H1 (cell line): Measurements from ENCODE around the gene ADD1. TPM values are rescaled to one million over a fixed set of nuclear protein-coding genes. Genes with fewer than 3 reads are reported as not detected.
A peak's percentile ranks its signal among the peaks of the same experiment; 100 is the strongest.

ENCODE experiments used
- CTCF ChIA-PET: fragments of 300-600 bp; sonication (Branson Sonifier 250); formaldehyde crosslinking; loops from one replicate; lab custom pipeline; 2021; ENCODE audit not compliant: partially characterized antibody; lab: Charles Lee
- POLR2A ChIA-PET: fragments of 300-600 bp; sonication (Branson Sonifier 250); formaldehyde crosslinking; loops from one replicate; lab custom pipeline; 2021; ENCODE audit warnings: inconsistent platforms; ENCODE audit not compliant: partially characterized antibody; lab: Charles Lee
- DNase-seq, 2 experiments: peaks; one replicate each; pipeline versions ENCODE4 v3.0.0 to v3.0.0-alpha.2; 2010 to 2022; ENCODE audit warnings: low spot score in 2 of 2, low read depth in 1 of 2, mixed read lengths in 1 of 2
- FAIRE-seq: peaks from 2 replicates; lab custom pipeline; 2011; peaks lifted over from hg19 to GRCh38; lab: Jason Lieb, UNC
- H2AFZ ChIP-seq: 2 replicates; pipeline ENCODE4 v1.8.1; 2012; ENCODE audit warnings: low read length, inconsistent platforms
- H2AK5ac ChIP-seq: 2 replicates; pipeline ENCODE4 v1.6.1; 2013; ENCODE audit warnings: low read depth, low read length
- H2BK120ac ChIP-seq: replicated peaks from 2 replicates; pipeline ENCODE3; 2013; ENCODE audit warnings: low read depth, low read length, inconsistent platforms
- H2BK12ac ChIP-seq: 2 replicates; pipeline ENCODE4 v1.6.1; 2013; ENCODE audit warnings: low read depth, low read length
- H2BK15ac ChIP-seq: 2 replicates; pipeline ENCODE4 v1.6.1; 2013; ENCODE audit warnings: low read length
- H2BK20ac ChIP-seq: 2 replicates; pipeline ENCODE4 v1.6.1; 2013; ENCODE audit warnings: low read length
- H2BK5ac ChIP-seq: 2 replicates; pipeline ENCODE4 v1.6.1; 2013; ENCODE audit warnings: low read depth, low read length
- H3K14ac ChIP-seq: 2 replicates; pipeline ENCODE4 v1.6.1; 2013; ENCODE audit warnings: inconsistent platforms; ENCODE audit not compliant: insufficient read length
- H3K18ac ChIP-seq: 2 replicates; pipeline ENCODE4 v1.6.1; 2013; ENCODE audit warnings: low read length; ENCODE audit errors: extremely low read depth
- H3K23ac ChIP-seq: 2 replicates; pipeline ENCODE4 v1.6.1; 2013; ENCODE audit warnings: inconsistent platforms; ENCODE audit not compliant: insufficient read length
- H3K23me2 ChIP-seq: 2 replicates; pipeline ENCODE4 v1.6.1; 2013; ENCODE audit warnings: low read depth, low read length
- H3K27ac ChIP-seq: 2 replicates; pipeline ENCODE4 v1.6.1; 2011; ENCODE audit warnings: low read depth, low read length, inconsistent platforms
- H3K27me3 ChIP-seq, 4 experiments: replicated peaks in 1 of 4; 1 replicate in 1 of 4; 2 replicates in 3 of 4; pipeline versions ENCODE4 v1.6.1 to v1.8.1; 2011 to 2013; ENCODE audit warnings: low read length in 3 of 4, mild to moderate bottlenecking in 3 of 4, inconsistent platforms in 2 of 4, mixed read lengths in 2 of 4, moderate library complexity in 1 of 4; ENCODE audit not compliant: control insufficient read depth in 3 of 4, insufficient read depth in 3 of 4; ENCODE audit errors: extremely low read depth in 1 of 4
- H3K36me3 ChIP-seq, 4 experiments: 2 replicates each; pipeline versions ENCODE4 v1.6.1 to v1.8.1; 2011 to 2013; ENCODE audit warnings: mild to moderate bottlenecking in 4 of 4, low read length in 3 of 4, moderate library complexity in 2 of 4, control low read depth in 1 of 4, inconsistent platforms in 1 of 4; ENCODE audit not compliant: insufficient read depth in 4 of 4, control insufficient read depth in 2 of 4
- H3K4ac ChIP-seq: replicated peaks from 2 replicates; pipeline ENCODE3; 2013; ENCODE audit warnings: low read length, low read depth, mixed read lengths, inconsistent platforms; ENCODE audit not compliant: insufficient read length
- H3K4me1 ChIP-seq, 4 experiments: replicated peaks in 1 of 4; 1 replicate in 1 of 4; 2 replicates in 3 of 4; pipeline versions ENCODE4 v1.6.1 to v1.8.1; 2011 to 2013; ENCODE audit warnings: low read length in 3 of 4, inconsistent platforms in 2 of 4, mixed read lengths in 1 of 4; ENCODE audit not compliant: insufficient read depth in 4 of 4, control insufficient read depth in 3 of 4
- H3K4me2 ChIP-seq, 2 experiments: 2 replicates each; pipeline versions ENCODE4 v1.6.1 to v1.8.1; 2011 to 2013; ENCODE audit warnings: low read depth in 2 of 2, low read length in 2 of 2, control low read depth in 1 of 2, inconsistent platforms in 1 of 2, mild to moderate bottlenecking in 1 of 2; ENCODE audit not compliant: insufficient read depth in 1 of 2
- H3K4me3 ChIP-seq, 4 experiments: fragments of 200-600, 300-600 bp in 1 of 4; sonication (generic), shearing (Covaris generic), sonication (Bioruptor Twin) in 1 of 4; 2 replicates each; pipeline versions ENCODE4 v1.5.1 to v1.8.1; 2011 to 2016; ENCODE audit warnings: low read length in 4 of 4, low read depth in 3 of 4, control low read depth in 2 of 4, inconsistent platforms in 2 of 4, mild to moderate bottlenecking in 2 of 4, mixed read lengths in 1 of 4, moderate library complexity in 1 of 4; ENCODE audit not compliant: insufficient read depth in 2 of 4; ENCODE audit errors: extremely low read depth in 1 of 4
- H3K56ac ChIP-seq: replicated peaks from 2 replicates; pipeline ENCODE3; 2013; ENCODE audit warnings: low read depth, mild to moderate bottlenecking, mixed read lengths, low read length, inconsistent platforms; ENCODE audit not compliant: insufficient read length
- H3K79me1 ChIP-seq: 2 replicates; pipeline ENCODE4 v1.6.1; 2013; ENCODE audit warnings: low read depth, low read length, control low read depth
- H3K79me2 ChIP-seq, 2 experiments: 2 replicates each; pipeline versions ENCODE4 v1.6.1 to v1.8.1; 2012 to 2013; ENCODE audit warnings: low read length in 2 of 2, mild to moderate bottlenecking in 2 of 2, inconsistent platforms in 1 of 2; ENCODE audit not compliant: insufficient read depth in 2 of 2, control insufficient read depth in 1 of 2
- H3K9ac ChIP-seq, 4 experiments: replicated peaks in 1 of 4; 1 replicate in 1 of 4; 2 replicates in 3 of 4; pipeline versions ENCODE4 v1.6.1 to v1.8.1; 2011 to 2013; ENCODE audit warnings: low read depth in 3 of 4, low read length in 3 of 4, control low read depth in 2 of 4, mild to moderate bottlenecking in 2 of 4, moderate library complexity in 2 of 4, inconsistent platforms in 1 of 4; ENCODE audit errors: extremely low read depth in 1 of 4
- H3K9me3 ChIP-seq, 2 experiments: 2 replicates each; pipeline versions ENCODE4 v1.6.1 to v1.8.1; 2012 to 2013; ENCODE audit warnings: mild to moderate bottlenecking in 2 of 2, moderate library complexity in 2 of 2, control low read depth in 1 of 2, inconsistent platforms in 1 of 2, low read depth in 1 of 2, low read length in 1 of 2, mixed read lengths in 1 of 2; ENCODE audit not compliant: insufficient read depth in 2 of 2
- H4K20me1 ChIP-seq, 2 experiments: replicated peaks in 1 of 2; 2 replicates each; pipeline versions ENCODE3 to v1.8.1; 2011 to 2013; ENCODE audit warnings: inconsistent platforms in 2 of 2, low read length in 2 of 2, mild to moderate bottlenecking in 1 of 2; ENCODE audit not compliant: insufficient read depth in 2 of 2, control insufficient read depth in 1 of 2
- H4K5ac ChIP-seq: 2 replicates; pipeline ENCODE4 v1.6.1; 2013; ENCODE audit warnings: low read length, low read depth, mixed read lengths, inconsistent platforms; ENCODE audit not compliant: insufficient read length
- H4K8ac ChIP-seq: 2 replicates; pipeline ENCODE4 v1.8.0; 2013; ENCODE audit warnings: mild to moderate bottlenecking, moderate library complexity, low read length, inconsistent platforms; ENCODE audit not compliant: insufficient read depth; ENCODE audit errors: extremely low read depth
- H4K91ac ChIP-seq: replicated peaks from 2 replicates; pipeline ENCODE3; 2013; ENCODE audit warnings: low read length, mixed read lengths, inconsistent platforms; ENCODE audit not compliant: insufficient read length
- CTBP2 ChIP-seq: IDR thresholded peaks from 2 replicates; pipeline ENCODE4 v1.7.0; 2011; ENCODE audit warnings: borderline replicate concordance, mild to moderate bottlenecking, moderate library complexity, mixed read lengths, low read length; ENCODE audit not compliant: insufficient read depth, insufficient read length
- POLR2A ChIP-seq, 2 experiments: IDR thresholded peaks; 1 replicate in 1 of 2; 2 replicates in 1 of 2; pipeline ENCODE4 v1.6.1; 2011; ENCODE audit warnings: low read depth in 2 of 2, low read length in 2 of 2, mild to moderate bottlenecking in 2 of 2; ENCODE audit errors: control extremely low read depth in 1 of 2
- WGBS, 2 experiments: shearing (Covaris generic) in 1 of 2; methylation state at CpG; one replicate each; pipeline versions ENCODE4 v1.1.6 to v1.1.7; 2013 to 2015; ENCODE audit warnings: low lambda C conversion rate in 2 of 2, mixed read lengths in 2 of 2, inconsistent platforms in 1 of 2, low coverage in 1 of 2, missing lambda C conversion rate in 1 of 2; ENCODE audit not compliant: insufficient replicate concordance in 2 of 2, insufficient coverage in 1 of 2, insufficient read length in 1 of 2; ENCODE audit errors: extremely low coverage in 1 of 2, missing lambda C conversion rate in 1 of 2; 5-methylcytosine and 5-hydroxymethylcytosine counted together
- polyA plus RNA-seq, 7 experiments: library from polyadenylated mRNA; depleted of rRNA in 3 of 7; stranded (reverse) in 5 of 7; unstranded in 2 of 7; fragments of >200 nt in 5 of 7; fragments of 200-250 nt in 2 of 7; gene quantifications; 1 replicate in 5 of 7; 2 replicates in 1 of 7; 4 replicates in 1 of 7; pipeline versions ENCODE4 v1.2.1 to v1.2.3, GENCODE V29; 2011 to 2013; ENCODE audit warnings: missing spikeins in 2 of 7, mixed read lengths in 2 of 7
- total RNA-seq: library from RNA; stranded (reverse); fragmentation: NEBNext Ultra II Directional; extraction: Animal tissue kit (Norgen Biotek cat#: 25700); gene quantifications from 2 replicates; pipeline ENCODE4 v1.2.1, GENCODE V29; 2021
- TF ChIP-seq, protein P1 (sequence below): IDR thresholded peaks from 2 replicates; pipeline ENCODE4 v1.6.1; 2011; ENCODE audit warnings: low read length, improper control_type of control experiment

ADD1 gene
- total and polyA plus RNA-seq, 2 of the 8 experiments (the other 6 are each of a cell fraction or from before 2014, with no cell fraction given), result 113 to 143 TPM

GRCh38 chr4:2943364-2944090, 99.9 kb downstream of the ADD1 start:
- no peak overlapping the region for H4K8ac ChIP-seq
- H4K5ac ChIP-seq, result no peak overlapping the region
- no peak overlapping the region for H2BK15ac ChIP-seq
- no peaks in the 10 kb centered on the region for H3K4me1 ChIP-seq
- H3K36me3 ChIP-seq, result peaks cover 59 to 87% (median 84%) of the 10 kb centered on the region in 4 experiments
- no peak for DNase-seq
- no peak for FAIRE-seq
- H2BK5ac ChIP-seq, result no peak overlapping the region
- POLR2A ChIA-PET, result interaction anchor here (0.9 to 3.3 kb wide), 7 partner anchors 8 to 271 kb away, joined by 3 to 19 read pairs (median 3); no protein-coding TSS in a partner anchor
- H3K14ac ChIP-seq, result no peak overlapping the region
- H2BK120ac ChIP-seq, result no peak overlapping the region
- CTCF ChIA-PET, result interaction anchor here (0.6 to 2.5 kb wide), 6 partner anchors 11 to 183 kb away, joined by 3 to 18 read pairs (median 4); no protein-coding TSS in a partner anchor
- no peaks in the 10 kb centered on the region for H3K27me3 ChIP-seq
- no peak overlapping the region for H3K4ac ChIP-seq
- peak in 1 of 2 experiments; percentile 43; a peak in 1 of 3 replicates for TF ChIP-seq POLR2A (IDR thresholded peaks at IDR 0.05; ENCODE audit: control extremely low read depth in 1 of 2, low read depth in 2 of 2, low read length in 2 of 2)
- TF ChIP-seq, protein P1, sequence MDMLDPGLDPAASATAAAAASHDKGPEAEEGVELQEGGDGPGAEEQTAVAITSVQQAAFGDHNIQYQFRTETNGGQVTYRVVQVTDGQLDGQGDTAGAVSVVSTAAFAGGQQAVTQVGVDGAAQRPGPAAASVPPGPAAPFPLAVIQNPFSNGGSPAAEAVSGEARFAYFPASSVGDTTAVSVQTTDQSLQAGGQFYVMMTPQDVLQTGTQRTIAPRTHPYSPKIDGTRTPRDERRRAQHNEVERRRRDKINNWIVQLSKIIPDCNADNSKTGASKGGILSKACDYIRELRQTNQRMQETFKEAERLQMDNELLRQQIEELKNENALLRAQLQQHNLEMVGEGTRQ, result no peak
- no peak for TF ChIP-seq CTBP2
- H3K18ac ChIP-seq, result no peak overlapping the region
- H4K20me1 ChIP-seq, result peaks cover 14 to 26% of the 10 kb centered on the region in 2 experiments
- H2BK12ac ChIP-seq, result no peak overlapping the region
- no peak overlapping the region for H4K91ac ChIP-seq
- no peak overlapping the region for H3K56ac ChIP-seq
- no peak overlapping the region for H3K4me2 ChIP-seq
- H3K23me2 ChIP-seq, result no peaks in the 10 kb centered on the region
- H3K79me1 ChIP-seq, result peaks cover 3% of the 10 kb centered on the region; the same call in 1 of the 2 replicates
- no peak overlapping the region for H2AK5ac ChIP-seq
- H3K27ac ChIP-seq, result no peak overlapping the region
- WGBS, 2 experiments, result 97% methylated on average over 20 of the region's 20 CpGs; no CpG with 5 or more reads in 1 of the 2 experiments
- no peak overlapping the region for H2AFZ ChIP-seq
- no peaks in the 10 kb centered on the region; a peak in 1 of 4 replicates for H3K9me3 ChIP-seq
- H3K79me2 ChIP-seq, result no peaks in the 10 kb centered on the region
- no peak overlapping the region for H2BK20ac ChIP-seq
- no peak overlapping the region for H3K9ac ChIP-seq
- no peak overlapping the region for H3K23ac ChIP-seq
- no peak overlapping the region for H3K4me3 ChIP-seq
